ENCODE data around the gene RNF113A.

GRCh38 chrX:119917877-119918276 lies 46.3 kb upstream of the RNF113A start:
- no peak for TF ChIP-seq POLR2A (IDR thresholded peaks at IDR 0.05; ENCODE audit: low read depth, low read length)
- TF ChIP-seq TAF1 (IDR thresholded peaks at IDR 0.05; ENCODE audit: low read depth, low read length) = no peak
